SU-DHL-6 (cell line): ENCODE results near the gene NFATC3.

Experiments used
- H2AFZ ChIP-seq: fragments of 200-600 bp; sonication (generic); 2 replicates; pipeline ENCODE4 v1.6.1; 2014; ENCODE audit warnings: low read depth, mild to moderate bottlenecking, moderate library complexity, mixed read lengths, antibody characterized with exemption, low read length; ENCODE audit not compliant: severe bottlenecking
- H3F3A ChIP-seq: fragments of 200-600 bp; shearing (Covaris generic); 2 replicates; pipeline ENCODE4 v1.6.0; 2016; ENCODE audit warnings: antibody characterized with exemption, mild to moderate bottlenecking; ENCODE audit not compliant: insufficient read depth
- H3K27ac ChIP-seq: fragments of 200-600 bp; sonication (generic); 2 replicates; pipeline ENCODE4 v1.5.1; 2016; ENCODE audit warnings: low read depth, mild to moderate bottlenecking, low read length, moderate library complexity, mixed read lengths
- H3K27me3 ChIP-seq: fragments of 200-600 bp; sonication (generic), shearing (Covaris generic); 2 replicates; pipeline ENCODE4 v1.6.0; 2014; ENCODE audit warnings: mild to moderate bottlenecking, low read length
- H3K36me3 ChIP-seq: fragments of 200-600 bp; sonication (generic); 2 replicates; pipeline ENCODE4 v1.6.1; 2014; ENCODE audit warnings: mild to moderate bottlenecking, low read length, mixed read lengths
- H3K4me2 ChIP-seq: fragments of 300-600, 200-600 bp; shearing (Covaris generic), sonication (generic); 2 replicates; pipeline ENCODE4 v1.6.0; 2014; ENCODE audit warnings: low read length, low read depth, mild to moderate bottlenecking; ENCODE audit not compliant: poor library complexity, severe bottlenecking
- H3K4me3 ChIP-seq: fragments of 200-600 bp; sonication (generic); 2 replicates; pipeline ENCODE4 v1.5.1; 2014; ENCODE audit warnings: antibody characterized with exemption, low read length, mild to moderate bottlenecking, mixed read lengths; ENCODE audit not compliant: insufficient read depth, poor library complexity, severe bottlenecking
- H3K79me2 ChIP-seq: fragments of 200-600 bp; sonication (generic); 2 replicates; pipeline ENCODE4 v1.6.1; 2014; ENCODE audit warnings: mild to moderate bottlenecking, low read length, moderate library complexity; ENCODE audit not compliant: insufficient read depth
- H3K9ac ChIP-seq: fragments of 200-600 bp; sonication (generic); 2 replicates; pipeline ENCODE4 v1.7.0; 2014; ENCODE audit warnings: mild to moderate bottlenecking, low read length
- H3K9me2 ChIP-seq: fragments of 200-600 bp; sonication (generic); replicated peaks from 2 replicates; pipeline ENCODE4 v1.6.1; 2014; ENCODE audit warnings: low read length; ENCODE audit not compliant: insufficient read depth
- H3K9me3 ChIP-seq: fragments of 200-600 bp; sonication (generic); 2 replicates; pipeline ENCODE4 v1.6.1; 2014; ENCODE audit warnings: low read length, mixed read lengths; ENCODE audit not compliant: insufficient read depth
- H4K20me1 ChIP-seq: fragments of 200-600 bp; sonication (generic); 2 replicates; pipeline ENCODE4 v1.6.1; 2014; ENCODE audit warnings: low read depth, mild to moderate bottlenecking, antibody characterized with exemption, low read length, moderate library complexity, mixed read lengths
- CTCF ChIP-seq: fragments of 200-600 bp; sonication (generic); IDR thresholded peaks from one replicate; pipeline ENCODE4 v1.5.1; 2017; ENCODE audit warnings: antibody characterized with exemption, mild to moderate bottlenecking, low read length, moderate library complexity; ENCODE audit not compliant: insufficient read depth, poor library complexity, severe bottlenecking
- EZH2phosphoT487 ChIP-seq: fragments of 200-600 bp; sonication (generic), shearing (Covaris generic); conservative IDR thresholded peaks from 2 replicates; pipeline ENCODE4 v1.6.1; 2018; ENCODE audit warnings: mild to moderate bottlenecking, antibody characterized with exemption, low read length, moderate library complexity, mixed read lengths

Gene NFATC3

GRCh38 chr16:68214726-68215125, 129.6 kb downstream of the NFATC3 start:
- no peaks in the 10 kb centered on the region for H3K36me3 ChIP-seq
- no peaks in the 10 kb centered on the region for H3K27me3 ChIP-seq
- no peak overlapping the region for H3K4me3 ChIP-seq
- H3K9me3 ChIP-seq: no peaks in the 10 kb centered on the region
- no peak for TF ChIP-seq EZH2phosphoT487
- no peak for TF ChIP-seq CTCF
- no peaks in the 10 kb centered on the region for H3K9me2 ChIP-seq
- no peaks in the 10 kb centered on the region for H3F3A ChIP-seq
- H3K79me2 ChIP-seq: no peaks in the 10 kb centered on the region
- no peaks in the 10 kb centered on the region for H4K20me1 ChIP-seq
- H3K4me2 ChIP-seq: no peak overlapping the region
- H3K9ac ChIP-seq: no peak overlapping the region
- H3K27ac ChIP-seq: no peak overlapping the region
- no peak overlapping the region for H2AFZ ChIP-seq

- TF ChIP-seq CTCF (no peak), EZH2phosphoT487 (no peak)
- H3K36me3 ChIP-seq: no peaks in the 10 kb centered on the region
- H3K27ac ChIP-seq: no peak overlapping the region
- H4K20me1 ChIP-seq: no peaks in the 10 kb centered on the region
- H2AFZ ChIP-seq: no peak overlapping the region
- no peak overlapping the region for H3K4me2 ChIP-seq
- no peaks in the 10 kb centered on the region for H3K27me3 ChIP-seq
- H3K9ac ChIP-seq: no peak overlapping the region
- H3K9me3 ChIP-seq: no peaks in the 10 kb centered on the region
- no peaks in the 10 kb centered on the region for H3F3A ChIP-seq
- H3K79me2 ChIP-seq: no peaks in the 10 kb centered on the region
- H3K9me2 ChIP-seq: no peaks in the 10 kb centered on the region
- H3K4me3 ChIP-seq: no peak overlapping the region
Observed at GRCh38 chr16:68215302-68215701, 130.1 kb downstream of the NFATC3 start.

- no peak overlapping the region for H3K4me3 ChIP-seq
- no peak for TF ChIP-seq EZH2phosphoT487
- no peak for TF ChIP-seq CTCF
- no peak overlapping the region for H3K27ac ChIP-seq
- no peaks in the 10 kb centered on the region for H3K9me3 ChIP-seq
- no peaks in the 10 kb centered on the region for H4K20me1 ChIP-seq
- H3K79me2 ChIP-seq: no peaks in the 10 kb centered on the region
- H2AFZ ChIP-seq: no peak overlapping the region
- no peak overlapping the region for H3K4me2 ChIP-seq
- H3K9ac ChIP-seq: no peak overlapping the region
- H3K36me3 ChIP-seq: no peaks in the 10 kb centered on the region
- H3F3A ChIP-seq: no peaks in the 10 kb centered on the region
- H3K9me2 ChIP-seq: no peaks in the 10 kb centered on the region
- no peaks in the 10 kb centered on the region for H3K27me3 ChIP-seq
Observed at GRCh38 chr16:68216240-68216639, 131.1 kb downstream of the NFATC3 start.

- Histone ChIP-seq H3K4me3 (no peak overlapping the region), H3K4me2 (no peak overlapping the region), H3K9me3 (no peaks in the 10 kb centered on the region), H3K9ac (no peak overlapping the region), H3K79me2 (no peaks in the 10 kb centered on the region), H2AFZ (no peak overlapping the region), H3K27ac (no peak overlapping the region), H3F3A (no peaks in the 10 kb centered on the region), H3K27me3 (no peaks in the 10 kb centered on the region), H3K36me3 (no peaks in the 10 kb centered on the region), H3K9me2 (no peaks in the 10 kb centered on the region), H4K20me1 (no peaks in the 10 kb centered on the region)
- TF ChIP-seq EZH2phosphoT487 (no peak), CTCF (no peak)
Observed at GRCh38 chr16:68217506-68217905, 132.3 kb downstream of the NFATC3 start.
